ENCODE data around the gene KDM2B.

Gene KDM2B

GRCh38 chr12:121550974-121551634 lies 29.7 kb downstream of the KDM2B start:
- H3K36me3 ChIP-seq (ENCODE audit: control insufficient read depth, insufficient read depth, low read length), result no peaks in the 10 kb centered on the region
- no peak for DNase-seq (ENCODE audit: extremely low read depth, insufficient read length)
- H3K4me3 ChIP-seq (replicated peaks; ENCODE audit: low read depth, low read length), result no peak overlapping the region

DNA sequence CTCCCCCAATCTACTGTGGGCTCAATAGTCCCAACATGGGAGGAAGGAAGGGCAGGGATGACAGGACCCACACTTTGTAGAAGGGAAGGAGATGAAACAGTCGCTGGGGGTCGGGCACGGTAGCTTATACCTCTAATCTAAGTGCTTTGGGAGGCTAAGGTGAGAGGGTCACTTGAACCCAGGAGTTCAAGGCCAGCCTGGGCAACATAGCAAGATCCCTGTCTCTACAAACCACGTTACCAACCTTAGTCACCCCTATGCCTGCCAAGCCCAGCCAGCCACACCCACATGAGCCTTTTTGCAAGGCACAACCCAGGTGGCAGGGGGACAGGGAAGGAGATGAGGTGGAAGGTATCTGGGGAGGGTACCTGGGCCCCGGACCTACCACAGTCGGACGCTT lies 31.7 kb downstream of the KDM2B start:
- Histone ChIP-seq H3K4me3 (replicated peaks; ENCODE audit: low read depth, low read length) (no peak overlapping the region), H3K27me3 (replicated peaks; ENCODE audit: control insufficient read depth, insufficient read depth, low read length) (no peaks in the 10 kb centered on the region), H3K36me3 (ENCODE audit: control insufficient read depth, insufficient read depth, low read length) (no peaks in the 10 kb centered on the region)
- DNase-seq (ENCODE audit: extremely low read depth, insufficient read length), result no peak
- TF ChIP-seq, protein P1, sequence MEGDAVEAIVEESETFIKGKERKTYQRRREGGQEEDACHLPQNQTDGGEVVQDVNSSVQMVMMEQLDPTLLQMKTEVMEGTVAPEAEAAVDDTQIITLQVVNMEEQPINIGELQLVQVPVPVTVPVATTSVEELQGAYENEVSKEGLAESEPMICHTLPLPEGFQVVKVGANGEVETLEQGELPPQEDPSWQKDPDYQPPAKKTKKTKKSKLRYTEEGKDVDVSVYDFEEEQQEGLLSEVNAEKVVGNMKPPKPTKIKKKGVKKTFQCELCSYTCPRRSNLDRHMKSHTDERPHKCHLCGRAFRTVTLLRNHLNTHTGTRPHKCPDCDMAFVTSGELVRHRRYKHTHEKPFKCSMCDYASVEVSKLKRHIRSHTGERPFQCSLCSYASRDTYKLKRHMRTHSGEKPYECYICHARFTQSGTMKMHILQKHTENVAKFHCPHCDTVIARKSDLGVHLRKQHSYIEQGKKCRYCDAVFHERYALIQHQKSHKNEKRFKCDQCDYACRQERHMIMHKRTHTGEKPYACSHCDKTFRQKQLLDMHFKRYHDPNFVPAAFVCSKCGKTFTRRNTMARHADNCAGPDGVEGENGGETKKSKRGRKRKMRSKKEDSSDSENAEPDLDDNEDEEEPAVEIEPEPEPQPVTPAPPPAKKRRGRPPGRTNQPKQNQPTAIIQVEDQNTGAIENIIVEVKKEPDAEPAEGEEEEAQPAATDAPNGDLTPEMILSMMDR (IDR thresholded peaks at IDR 0.05; ENCODE audit: insufficient read depth, low read length, poor library complexity, severe bottlenecking), result no peak

More at GRCh38 chr12:121550974-121551634, 29.7 kb downstream of the KDM2B start:
- H3K27me3 ChIP-seq (replicated peaks; ENCODE audit: control insufficient read depth, insufficient read depth, low read length), result no peaks in the 10 kb centered on the region
- TF ChIP-seq, protein P1 (IDR thresholded peaks at IDR 0.05; ENCODE audit: insufficient read depth, low read length, poor library complexity, severe bottlenecking), result no peak

GRCh38 chr12:121545480-121545879 lies 35.3 kb downstream of the KDM2B start:
- no peak overlapping the region for H3K4me3 ChIP-seq (replicated peaks; ENCODE audit: low read depth, low read length)
- TF ChIP-seq, protein P1 (IDR thresholded peaks at IDR 0.05; ENCODE audit: insufficient read depth, low read length, poor library complexity, severe bottlenecking), result no peak
- DNase-seq (ENCODE audit: extremely low read depth, insufficient read length), result no peak
- no peaks in the 10 kb centered on the region; the same call in 1 of the 2 replicates for H3K36me3 ChIP-seq (ENCODE audit: control insufficient read depth, insufficient read depth, low read length)
- H3K27me3 ChIP-seq (replicated peaks; ENCODE audit: control insufficient read depth, insufficient read depth, low read length), result no peaks in the 10 kb centered on the region

GRCh38 chr12:121543786-121544185 lies 37.0 kb downstream of the KDM2B start:
- TF ChIP-seq, protein P1 (IDR thresholded peaks at IDR 0.05; ENCODE audit: insufficient read depth, low read length, poor library complexity, severe bottlenecking), result no peak
- no peaks in the 10 kb centered on the region; the same call in 1 of the 2 replicates for H3K36me3 ChIP-seq (ENCODE audit: control insufficient read depth, insufficient read depth, low read length)

GRCh38 chr12:121539908-121540307 lies 40.9 kb downstream of the KDM2B start:
- no peak overlapping the region for H3K4me3 ChIP-seq (replicated peaks; ENCODE audit: low read depth, low read length)
- H3K36me3 ChIP-seq (ENCODE audit: control insufficient read depth, insufficient read depth, low read length), result no peaks in the 10 kb centered on the region; the same call in 1 of the 2 replicates
- no peak for DNase-seq (ENCODE audit: extremely low read depth, insufficient read length)
- H3K27me3 ChIP-seq (replicated peaks; ENCODE audit: control insufficient read depth, insufficient read depth, low read length), result no peaks in the 10 kb centered on the region
- TF ChIP-seq, protein P1 (IDR thresholded peaks at IDR 0.05; ENCODE audit: insufficient read depth, low read length, poor library complexity, severe bottlenecking), result no peak

More at GRCh38 chr12:121543786-121544185, 37.0 kb downstream of the KDM2B start:
- H3K27me3 ChIP-seq (replicated peaks; ENCODE audit: control insufficient read depth, insufficient read depth, low read length), result no peaks in the 10 kb centered on the region
- DNase-seq (ENCODE audit: extremely low read depth, insufficient read length), result no peak
- no peak overlapping the region for H3K4me3 ChIP-seq (replicated peaks; ENCODE audit: low read depth, low read length)

Data from GM06990 (cell line).